ENCODE data around the gene NR2F1-AS1. TPM values are rescaled to one million over a fixed set of nuclear protein-coding genes. Genes with fewer than 3 reads are reported as not detected.
"Not testable (repeated sequence)": the region's sequence is repeated elsewhere in the genome, so short reads cannot be mapped to it uniquely, and the experiment has no call there.

The NR2F1-AS1 gene
- polyA plus RNA-seq, 1 donor (not counting 4 experiments of a cell fraction or from before 2014, with no cell fraction given), result 0.25 TPM

DNA sequence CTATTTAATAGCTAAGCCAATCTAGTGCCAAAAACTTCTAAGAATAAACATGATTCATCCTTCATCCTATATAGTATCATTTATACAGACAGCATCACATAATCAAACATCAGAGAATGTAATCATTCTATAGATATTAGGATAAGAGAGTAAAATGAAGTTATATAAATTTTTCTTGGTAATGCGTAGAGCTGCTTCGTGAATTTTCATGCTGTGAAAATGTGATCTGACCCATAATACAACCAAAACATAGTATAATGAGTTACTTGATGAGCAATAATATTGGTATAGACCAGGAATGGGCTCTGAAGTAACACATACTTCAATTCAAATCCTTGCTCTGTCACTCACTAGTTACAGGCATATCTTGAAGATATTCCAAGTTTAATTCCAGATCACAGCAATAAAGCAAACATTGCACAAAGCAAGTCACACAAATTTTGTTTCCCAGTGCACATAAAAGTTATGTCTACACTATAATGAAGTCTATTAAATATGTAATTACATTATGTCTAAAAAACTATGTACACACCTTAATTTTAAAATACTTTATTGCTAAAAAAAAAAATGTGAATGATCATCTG is 23.9 kb downstream of the NR2F1-AS1 start:
- H3K9ac ChIP-seq (ENCODE audit: control insufficient read depth, extremely low read depth, insufficient read depth, low read length), result no peak overlapping the region
- H3K9me1 ChIP-seq (ENCODE audit: control insufficient read depth, extremely low read depth, insufficient read depth, low read length), result no peaks in the 10 kb centered on the region
- H3K4me2 ChIP-seq (ENCODE audit: control insufficient read depth, extremely low read depth, insufficient read depth, low read depth, low read length), result no peak overlapping the region
- no peaks in the 10 kb centered on the region for H3K4me1 ChIP-seq (ENCODE audit: control insufficient read depth, extremely low read depth, insufficient read depth, low read length)
- dilution Hi-C loops (cut with MboI; ENCODE audit: extremely low pct_ligation_motif_present, low sequenced_read_pairs), result no loop called here
- H3K79me2 ChIP-seq (ENCODE audit: control insufficient read depth, insufficient read depth, low read length), result no peaks in the 10 kb centered on the region
- no peaks in the 10 kb centered on the region for H3K36me3 ChIP-seq (ENCODE audit: control insufficient read depth in 2 of 2, extremely low read depth in 1 of 2, insufficient read depth in 2 of 2, low read length in 2 of 2)
- H3K4me3 ChIP-seq (ENCODE audit: control insufficient read depth in 2 of 3, extremely low read depth in 1 of 3, insufficient read depth in 2 of 3, low read depth in 1 of 3, low read length in 3 of 3), result no peak overlapping the region
- DNase-seq (ENCODE audit: low read depth, low spot score), result no peak
- no peak for FAIRE-seq
- TF ChIP-seq EZH2 (IDR thresholded peaks at IDR 0.05; ENCODE audit: low read length), result no peak
- TF ChIP-seq, protein P1, sequence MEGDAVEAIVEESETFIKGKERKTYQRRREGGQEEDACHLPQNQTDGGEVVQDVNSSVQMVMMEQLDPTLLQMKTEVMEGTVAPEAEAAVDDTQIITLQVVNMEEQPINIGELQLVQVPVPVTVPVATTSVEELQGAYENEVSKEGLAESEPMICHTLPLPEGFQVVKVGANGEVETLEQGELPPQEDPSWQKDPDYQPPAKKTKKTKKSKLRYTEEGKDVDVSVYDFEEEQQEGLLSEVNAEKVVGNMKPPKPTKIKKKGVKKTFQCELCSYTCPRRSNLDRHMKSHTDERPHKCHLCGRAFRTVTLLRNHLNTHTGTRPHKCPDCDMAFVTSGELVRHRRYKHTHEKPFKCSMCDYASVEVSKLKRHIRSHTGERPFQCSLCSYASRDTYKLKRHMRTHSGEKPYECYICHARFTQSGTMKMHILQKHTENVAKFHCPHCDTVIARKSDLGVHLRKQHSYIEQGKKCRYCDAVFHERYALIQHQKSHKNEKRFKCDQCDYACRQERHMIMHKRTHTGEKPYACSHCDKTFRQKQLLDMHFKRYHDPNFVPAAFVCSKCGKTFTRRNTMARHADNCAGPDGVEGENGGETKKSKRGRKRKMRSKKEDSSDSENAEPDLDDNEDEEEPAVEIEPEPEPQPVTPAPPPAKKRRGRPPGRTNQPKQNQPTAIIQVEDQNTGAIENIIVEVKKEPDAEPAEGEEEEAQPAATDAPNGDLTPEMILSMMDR (optimal IDR thresholded peaks at IDR 0.05 in 1 of 3, IDR thresholded peaks at IDR 0.05 in 1 of 3, conservative IDR thresholded peaks at IDR 0.05 in 1 of 3; ENCODE audit: extremely low read depth in 1 of 3, insufficient read depth in 2 of 3, low read length in 3 of 3), result no peak
- H2AFZ ChIP-seq (ENCODE audit: control insufficient read depth, low read length), result no peak overlapping the region
- H3K27ac ChIP-seq (ENCODE audit: control insufficient read depth, insufficient read depth, low read length), result no peak overlapping the region
- no peaks in the 10 kb centered on the region for H3K9me3 ChIP-seq (ENCODE audit: control insufficient read depth, low read depth, low read length)
- no peaks in the 10 kb centered on the region for H3K27me3 ChIP-seq (ENCODE audit: control insufficient read depth, extremely low read depth, insufficient read depth, low read length)
- no peaks in the 10 kb centered on the region for H4K20me1 ChIP-seq (ENCODE audit: control insufficient read depth, extremely low read depth, insufficient read depth, low read length)

- H4K20me1 ChIP-seq (ENCODE audit: control insufficient read depth, extremely low read depth, insufficient read depth, low read length); H3K9ac ChIP-seq (ENCODE audit: control insufficient read depth, extremely low read depth, insufficient read depth, low read length); dilution Hi-C loops (cut with MboI; ENCODE audit: extremely low pct_ligation_motif_present, low sequenced_read_pairs); H3K4me1 ChIP-seq (ENCODE audit: control insufficient read depth, extremely low read depth, insufficient read depth, low read length); DNase-seq (ENCODE audit: low read depth, low spot score); H2AFZ ChIP-seq (ENCODE audit: control insufficient read depth, low read length); H3K4me2 ChIP-seq (ENCODE audit: control insufficient read depth, extremely low read depth, insufficient read depth, low read depth, low read length); H3K27me3 ChIP-seq (ENCODE audit: control insufficient read depth, extremely low read depth, insufficient read depth, low read length); H3K27ac ChIP-seq (ENCODE audit: control insufficient read depth, insufficient read depth, low read length); H3K36me3 ChIP-seq (ENCODE audit: control insufficient read depth in 2 of 2, extremely low read depth in 1 of 2, insufficient read depth in 2 of 2, low read length in 2 of 2); H3K9me3 ChIP-seq (ENCODE audit: control insufficient read depth, low read depth, low read length); H3K79me2 ChIP-seq (ENCODE audit: control insufficient read depth, insufficient read depth, low read length); H3K9me1 ChIP-seq (ENCODE audit: control insufficient read depth, extremely low read depth, insufficient read depth, low read length); FAIRE-seq; H3K4me3 ChIP-seq (ENCODE audit: control insufficient read depth in 2 of 3, extremely low read depth in 1 of 3, insufficient read depth in 2 of 3, low read depth in 1 of 3, low read length in 3 of 3): not testable (repeated sequence)
These were observed 31.4 kb downstream of the NR2F1-AS1 start for GRCh38 chr5:93549594-93549993.

GRCh38 chr5:93545872-93546271 is 35.1 kb downstream of the NR2F1-AS1 start:
- Histone ChIP-seq H3K27ac (ENCODE audit: control insufficient read depth, insufficient read depth, low read length) (no peak overlapping the region), H3K36me3 (ENCODE audit: control insufficient read depth in 2 of 2, extremely low read depth in 1 of 2, insufficient read depth in 2 of 2, low read length in 2 of 2) (no peaks in the 10 kb centered on the region), H3K27me3 (ENCODE audit: control insufficient read depth, extremely low read depth, insufficient read depth, low read length) (no peaks in the 10 kb centered on the region), H3K4me3 (ENCODE audit: control insufficient read depth in 2 of 3, extremely low read depth in 1 of 3, insufficient read depth in 2 of 3, low read depth in 1 of 3, low read length in 3 of 3) (no peak overlapping the region), H3K79me2 (ENCODE audit: control insufficient read depth, insufficient read depth, low read length) (no peaks in the 10 kb centered on the region), H3K4me2 (ENCODE audit: control insufficient read depth, extremely low read depth, insufficient read depth, low read depth, low read length) (no peak overlapping the region), H3K9me3 (ENCODE audit: control insufficient read depth, low read depth, low read length) (no peaks in the 10 kb centered on the region), H4K20me1 (ENCODE audit: control insufficient read depth, extremely low read depth, insufficient read depth, low read length) (no peaks in the 10 kb centered on the region), H3K9me1 (ENCODE audit: control insufficient read depth, extremely low read depth, insufficient read depth, low read length) (no peaks in the 10 kb centered on the region), H3K4me1 (ENCODE audit: control insufficient read depth, extremely low read depth, insufficient read depth, low read length) (no peaks in the 10 kb centered on the region), H3K9ac (ENCODE audit: control insufficient read depth, extremely low read depth, insufficient read depth, low read length) (no peak overlapping the region), H2AFZ (ENCODE audit: control insufficient read depth, low read length) (no peak overlapping the region)
- TF ChIP-seq, protein P1 (optimal IDR thresholded peaks at IDR 0.05 in 1 of 3, IDR thresholded peaks at IDR 0.05 in 1 of 3, conservative IDR thresholded peaks at IDR 0.05 in 1 of 3; ENCODE audit: extremely low read depth in 1 of 3, insufficient read depth in 2 of 3, low read length in 3 of 3), result no peak
- no peak for TF ChIP-seq EZH2 (IDR thresholded peaks at IDR 0.05; ENCODE audit: low read length)
- FAIRE-seq (no peak), DNase-seq (ENCODE audit: low read depth, low spot score) (no peak)
- dilution Hi-C loops (cut with MboI; ENCODE audit: extremely low pct_ligation_motif_present, low sequenced_read_pairs), result no loop called here

Measured in keratinocyte (primary cell).